Measurements from ENCODE around the gene DENND5A.

GRCh38 chr11:9180784-9181183 is 84.4 kb downstream of the DENND5A start:
- TF ChIP-seq CTCF (IDR thresholded peaks at IDR 0.05), result no peak
- no peak for TF ChIP-seq POLR2A (IDR thresholded peaks at IDR 0.05)

Data from body of pancreas (tissue), 4 donors.